K562 (cell line): ENCODE data around the gene OR12D2. TPM values are rescaled to one million over a fixed set of nuclear protein-coding genes. Genes with fewer than 3 reads are reported as not detected.
A peak's percentile ranks its signal among the peaks of the same experiment; 100 is the strongest.

Experiments used
- CEBPG ChIP-seq, 3 experiments: fragments of 200-800 bp in 1 of 3; sonication (Bioruptor generic) in 1 of 3; sonication (generic) in 1 of 3; formaldehyde crosslinking in 1 of 3; IDR thresholded peaks in 2 of 3; conservative IDR thresholded peaks in 1 of 3; 2 replicates each; pipeline versions ENCODE4 v1.6.1 to v1.8.0; 2016 to 2022; ENCODE audit warnings: missing compliant biosample characterization in 2 of 3, missing genetic modification characterization in 2 of 3, mild to moderate bottlenecking in 1 of 3, missing genetic modification reagents in 1 of 3
- ELK3 ChIP-seq: fragments of 450-650 bp; formaldehyde crosslinking; IDR thresholded peaks from 2 replicates; pipeline ENCODE4 v1.4.0; 2020; ENCODE audit warnings: mild to moderate bottlenecking
- HBP1 ChIP-seq: fragments of 450-650 bp; formaldehyde crosslinking; IDR thresholded peaks from 2 replicates; pipeline ENCODE4 v1.4.0; 2022; ENCODE audit warnings: missing genetic modification characterization
- MEF2D ChIP-seq: conservative IDR thresholded peaks from 2 replicates; pipeline ENCODE4 v1.6.1; 2016; ENCODE audit warnings: low read depth, missing genetic modification characterization, missing compliant biosample characterization
- MYC ChIP-seq, 2 experiments: fragments of 250-450 bp in 1 of 2; sonication (Bioruptor Pico) in 1 of 2; IDR thresholded peaks; 2 replicates each; pipeline versions ENCODE4 v1.5.1 to v1.6.1; 2012 to 2021; ENCODE audit warnings: low read depth in 2 of 2, borderline replicate concordance in 1 of 2, improper control_type of control experiment in 1 of 2, low read length in 1 of 2, mild to moderate bottlenecking in 1 of 2, moderate library complexity in 1 of 2
- RAD21 ChIP-seq, 2 experiments: fragments of 250-450 bp in 1 of 2; fragments of 450-650 bp in 1 of 2; sonication (Bioruptor Pico) in 1 of 2; formaldehyde crosslinking in 1 of 2; IDR thresholded peaks in 1 of 2; conservative IDR thresholded peaks in 1 of 2; 2 replicates each; pipeline versions ENCODE4 v1.4.0 to v1.8.0; 2020 to 2022; ENCODE audit warnings: mild to moderate bottlenecking in 2 of 2, moderate library complexity in 1 of 2
- TCF15 ChIP-seq: fragments of 250-450 bp; sonication (Bioruptor Pico); IDR thresholded peaks from 2 replicates; pipeline ENCODE4 v1.8.0; 2022; ENCODE audit warnings: moderate library complexity, mild to moderate bottlenecking, inconsistent platforms
- TCF7L2 ChIP-seq: fragments of 150-350 bp; IDR thresholded peaks from 2 replicates; pipeline ENCODE4 v1.6.1; 2016; ENCODE audit warnings: low read depth, mild to moderate bottlenecking, low read length, moderate library complexity
- ZNF707 ChIP-seq: fragments of 250-450 bp; sonication (Bioruptor Pico); conservative IDR thresholded peaks from 2 replicates; pipeline ENCODE4 v1.8.0; 2022; ENCODE audit warnings: inconsistent platforms, mild to moderate bottlenecking, moderate library complexity
- ZNF780A ChIP-seq: fragments of 250-450 bp; sonication (Bioruptor Pico); IDR thresholded peaks from 2 replicates; pipeline ENCODE4 v1.5.0; 2021; ENCODE audit warnings: mild to moderate bottlenecking
- polyA plus RNA-seq, 8 experiments: library from polyadenylated mRNA; depleted of rRNA in 4 of 8; stranded (reverse) in 5 of 8; unstranded in 3 of 8; fragments of >200 nt; fragmentation: Nextera tagmentation in 2 of 8; fragmentation: Illumina TruSeq in 1 of 8; extraction: Ambion mirVana in 2 of 8; extraction: Trizol in 1 of 8; gene quantifications; 2 replicates each; pipeline versions ENCODE4 v1.2.1 to v1.2.3, GENCODE V29; 2011 to 2014; ENCODE audit warnings: inconsistent platforms in 1 of 8, missing spikeins in 1 of 8
- total RNA-seq, 7 experiments: library from RNA; depleted of rRNA in 6 of 7; stranded (reverse); fragments of >200 nt in 6 of 7; fragmentation: Illumina TruSeq in 2 of 7; extraction: Trizol in 2 of 7; gene quantifications; 2 replicates each; pipeline versions ENCODE4 v1.2.1 to v1.2.3, GENCODE V29; 2011 to 2021; ENCODE audit warnings: low replicate concordance in 1 of 7
- TF ChIP-seq, protein P1 (sequence below): sonication (generic); formaldehyde crosslinking; IDR thresholded peaks from 2 replicates; pipeline ENCODE4 v1.8.1; 2023; ENCODE audit warnings: mild to moderate bottlenecking, missing genetic modification reagents

OR12D2 gene
- total and polyA plus RNA-seq, 9 of the 15 experiments (the other 6 are each of a cell fraction or from before 2014, with no cell fraction given) = not detected

DNA sequence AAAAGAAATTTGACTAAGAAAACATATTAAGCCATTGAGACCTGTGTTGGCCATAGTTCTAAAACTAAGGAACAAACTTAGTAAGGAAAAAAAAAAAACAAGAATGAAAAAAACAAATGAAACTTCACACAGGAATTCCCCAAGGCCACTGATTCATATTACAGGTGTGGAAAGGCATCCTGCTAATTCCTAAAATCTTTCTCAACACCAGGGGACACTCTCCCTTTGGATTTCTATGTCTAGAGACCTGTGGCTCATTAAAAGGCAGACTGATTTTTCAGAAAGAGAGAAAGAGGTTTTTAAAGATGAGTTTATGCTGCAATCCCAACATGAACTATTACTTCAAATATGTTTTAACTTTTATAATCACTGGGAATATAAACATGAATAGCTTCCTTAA, 19.2 kb downstream of the OR12D2 start, which contains the start of gene OR12D1 (continued):
- no peak for TF ChIP-seq ELK3 (CRISPR knock-in tag)
- TF ChIP-seq, protein P1, sequence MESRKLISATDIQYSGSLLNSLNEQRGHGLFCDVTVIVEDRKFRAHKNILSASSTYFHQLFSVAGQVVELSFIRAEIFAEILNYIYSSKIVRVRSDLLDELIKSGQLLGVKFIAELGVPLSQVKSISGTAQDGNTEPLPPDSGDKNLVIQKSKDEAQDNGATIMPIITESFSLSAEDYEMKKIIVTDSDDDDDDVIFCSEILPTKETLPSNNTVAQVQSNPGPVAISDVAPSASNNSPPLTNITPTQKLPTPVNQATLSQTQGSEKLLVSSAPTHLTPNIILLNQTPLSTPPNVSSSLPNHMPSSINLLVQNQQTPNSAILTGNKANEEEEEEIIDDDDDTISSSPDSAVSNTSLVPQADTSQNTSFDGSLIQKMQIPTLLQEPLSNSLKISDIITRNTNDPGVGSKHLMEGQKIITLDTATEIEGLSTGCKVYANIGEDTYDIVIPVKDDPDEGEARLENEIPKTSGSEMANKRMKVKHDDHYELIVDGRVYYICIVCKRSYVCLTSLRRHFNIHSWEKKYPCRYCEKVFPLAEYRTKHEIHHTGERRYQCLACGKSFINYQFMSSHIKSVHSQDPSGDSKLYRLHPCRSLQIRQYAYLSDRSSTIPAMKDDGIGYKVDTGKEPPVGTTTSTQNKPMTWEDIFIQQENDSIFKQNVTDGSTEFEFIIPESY (CRISPR knock-in tag) = no peak
- TF ChIP-seq MYC (IDR thresholded peaks at IDR 0.05; ENCODE audit: low read depth, low read length) = no peak
- TF ChIP-seq MYC (CRISPR knock-in tag; IDR thresholded peaks at IDR 0.05; ENCODE audit: borderline replicate concordance, low read depth) = no peak
- no peak for TF ChIP-seq TCF15 (CRISPR knock-in tag)
- TF ChIP-seq TCF7L2 = no peak
- TF ChIP-seq HBP1 (CRISPR knock-in tag) = no peak
- no peak for TF ChIP-seq ZNF707
- TF ChIP-seq CEBPG (CRISPR knock-in tag; IDR thresholded peaks at IDR 0.05) = no peak
- TF ChIP-seq CEBPG (tag; conservative IDR thresholded peaks at IDR 0.05 in 1 of 2, IDR thresholded peaks at IDR 0.05 in 1 of 2) = no peak
- no peak for TF ChIP-seq ZNF780A (CRISPR knock-in tag)
- TF ChIP-seq MEF2D (tag) = no peak
- peak in 1 of 2 experiments; percentile 21; a peak in 1 of 4 replicates for TF ChIP-seq RAD21 (CRISPR knock-in tag; conservative IDR thresholded peaks at IDR 0.05 in 1 of 2, IDR thresholded peaks at IDR 0.05 in 1 of 2)
